Osteocyte (in vitro differentiated cells): ENCODE measurements around the gene ALDH3A2. TPM values are rescaled to one million over a fixed set of nuclear protein-coding genes. Genes with fewer than 3 reads are reported as not detected.

ENCODE experiments used
- DNase-seq: peaks from one replicate; pipeline ENCODE4 v3.0.0; 2021; ENCODE audit warnings: mixed read lengths; ENCODE audit not compliant: unreplicated experiment; ENCODE audit errors: extremely low spot score
- H3K27ac Mint-ChIP-seq: one replicate; pipeline ENCODE4 v1.8.0; 2021; ENCODE audit warnings: mild to moderate bottlenecking, mixed read lengths; ENCODE audit not compliant: unreplicated experiment
- H3K27me3 Mint-ChIP-seq: one replicate; pipeline ENCODE4 v1.8.0; 2021; ENCODE audit warnings: mixed read lengths; ENCODE audit not compliant: unreplicated experiment
- H3K36me3 Mint-ChIP-seq: one replicate; pipeline ENCODE4 v1.8.0; 2021; ENCODE audit warnings: mixed read lengths; ENCODE audit not compliant: unreplicated experiment
- H3K4me1 Mint-ChIP-seq: one replicate; pipeline ENCODE4 v1.8.0; 2021; ENCODE audit warnings: mixed read lengths; ENCODE audit not compliant: unreplicated experiment
- H3K4me3 Mint-ChIP-seq: one replicate; pipeline ENCODE4 v1.8.0; 2021; ENCODE audit warnings: mild to moderate bottlenecking, moderate library complexity, mixed read lengths; ENCODE audit not compliant: unreplicated experiment
- H3K9me3 Mint-ChIP-seq: one replicate; pipeline ENCODE4 v1.8.0; 2021; ENCODE audit warnings: mixed read lengths; ENCODE audit not compliant: unreplicated experiment
- CTCF ChIP-seq: fragments of 200-600 bp; sonication (generic); IDR thresholded peaks from 2 replicates; pipeline ENCODE4 v1.5.0; 2021; ENCODE audit warnings: antibody characterized with exemption, mild to moderate bottlenecking, moderate library complexity
- total RNA-seq: library from RNA; stranded (reverse); gene quantifications from 2 replicates; pipeline ENCODE4 v1.2.1, GENCODE V29; 2021

Gene ALDH3A2
- total RNA-seq, 1 donor from 2014 or later: 97.1 TPM

- H3K27ac Mint-ChIP-seq: no peak overlapping the region
- no peak for DNase-seq
- H3K4me1 Mint-ChIP-seq: peaks cover 8% of the 10 kb centered on the region
- no peaks in the 10 kb centered on the region for H3K36me3 Mint-ChIP-seq
- H3K4me3 Mint-ChIP-seq: no peak overlapping the region
- no peaks in the 10 kb centered on the region for H3K9me3 Mint-ChIP-seq
- no peak for TF ChIP-seq CTCF
- H3K27me3 Mint-ChIP-seq: no peaks in the 10 kb centered on the region
Measured at GRCh38 chr17:19630035-19630434, 18.5 kb upstream of the ALDH3A2 start.

- H3K9me3 Mint-ChIP-seq: no peaks in the 10 kb centered on the region
- no peak overlapping the region for H3K27ac Mint-ChIP-seq
- no peak overlapping the region for H3K4me3 Mint-ChIP-seq
- no peak for DNase-seq
- H3K4me1 Mint-ChIP-seq: peaks cover 8% of the 10 kb centered on the region
- H3K27me3 Mint-ChIP-seq: no peaks in the 10 kb centered on the region
- H3K36me3 Mint-ChIP-seq: no peaks in the 10 kb centered on the region
- TF ChIP-seq CTCF: no peak
Measured at GRCh38 chr17:19630661-19631060, 17.9 kb upstream of the ALDH3A2 start.

- H3K4me1 Mint-ChIP-seq: peaks cover 8% of the 10 kb centered on the region
- no peak overlapping the region for H3K4me3 Mint-ChIP-seq
- no peaks in the 10 kb centered on the region for H3K36me3 Mint-ChIP-seq
- no peak overlapping the region for H3K27ac Mint-ChIP-seq
- no peaks in the 10 kb centered on the region for H3K9me3 Mint-ChIP-seq
- DNase-seq: no peak
- peaks cover 4% of the 10 kb centered on the region for H3K27me3 Mint-ChIP-seq
- TF ChIP-seq CTCF: no peak
Measured at GRCh38 chr17:19631905-19632304, 16.6 kb upstream of the ALDH3A2 start.

GRCh38 chr17:19641687-19642372 lies 6.7 kb upstream of the ALDH3A2 start:
- no peak overlapping the region for H3K27ac Mint-ChIP-seq
- H3K9me3 Mint-ChIP-seq: peaks cover 6% of the 10 kb centered on the region
- TF ChIP-seq CTCF: no peak
- no peak overlapping the region for H3K4me3 Mint-ChIP-seq
- no peaks in the 10 kb centered on the region for H3K36me3 Mint-ChIP-seq
- DNase-seq: no peak
- H3K4me1 Mint-ChIP-seq: peaks cover 7% of the 10 kb centered on the region
- peaks cover 33% of the 10 kb centered on the region for H3K27me3 Mint-ChIP-seq

GRCh38 chr17:19642373-19642893 lies 6.1 kb upstream of the ALDH3A2 start:
- H3K36me3 Mint-ChIP-seq: no peaks in the 10 kb centered on the region
- H3K4me1 Mint-ChIP-seq: peaks cover 13% of the 10 kb centered on the region
- peaks cover 6% of the 10 kb centered on the region for H3K9me3 Mint-ChIP-seq
- TF ChIP-seq CTCF: no peak
- peaks cover 28% of the 10 kb centered on the region for H3K27me3 Mint-ChIP-seq
- no peak overlapping the region for H3K4me3 Mint-ChIP-seq
- no peak for DNase-seq
- no peak overlapping the region for H3K27ac Mint-ChIP-seq
